Left lung (tissue), 10 donors: ENCODE measurements around the gene SLC39A10. TPM values are rescaled to one million over a fixed set of nuclear protein-coding genes. Genes with fewer than 3 reads are reported as not detected.

ENCODE experiments used
- ATAC-seq: fragments of 200-7000 bp; cut with Tn5 transposase; one replicate; pipeline ENCODE4 v1.9.1; 2020; ENCODE audit warnings: moderate library complexity
- DNase-seq, 4 donors: peaks; one replicate each; pipeline ENCODE4 v3.0.0-alpha.2; 2013 to 2020
- H3K27ac ChIP-seq, 2 donors: fragments of 200-600 bp; sonication (generic) in 1 of 2; one replicate each; pipeline versions ENCODE4 v1.5.0 to v1.8.0; 2020 to 2021
- H3K27me3 ChIP-seq, 2 donors: fragments of 200-600 bp; sonication (generic) in 1 of 2; one replicate each; pipeline versions ENCODE4 v1.5.0 to v1.8.0; 2020 to 2021
- H3K36me3 ChIP-seq, 2 donors: fragments of 200-600 bp; sonication (generic) in 1 of 2; one replicate each; pipeline versions ENCODE4 v1.5.0 to v1.8.0; 2020 to 2021
- H3K4me1 ChIP-seq, 2 donors: fragments of 200-600 bp; one replicate each; pipeline ENCODE4 v1.8.0; 2021
- H3K4me3 ChIP-seq, 2 donors: fragments of 200-600 bp; sonication (generic) in 1 of 2; one replicate each; pipeline versions ENCODE4 v1.5.0 to v1.8.0; 2020 to 2021; ENCODE audit warnings: mild to moderate bottlenecking in 1 of 2
- H3K9me3 ChIP-seq, 2 donors: fragments of 200-600 bp; sonication (generic) in 1 of 2; one replicate each; pipeline versions ENCODE4 v1.5.0 to v1.8.0; 2020 to 2021
- CTCF ChIP-seq, 2 donors: fragments of 200-600 bp; sonication (generic) in 1 of 2; IDR thresholded peaks; one replicate each; pipeline versions ENCODE4 v1.5.0 to v1.8.0; 2021; ENCODE audit warnings: antibody characterized with exemption in 2 of 2
- intact Hi-C, 2 donors: fragments of 100-400 bp; cut with DNase I; formaldehyde crosslinking; loops; one replicate each; pipeline versions ENCODE4 v1.11.2 to v1.14.2; 2022
- polyA plus RNA-seq, 6 donors: library from polyadenylated mRNA; unstranded; fragments of 120-200 nt; gene quantifications; one replicate each; pipeline ENCODE4 v1.2.1, GENCODE V29; 2013; ENCODE audit not compliant: insufficient read length in 6 of 6
- total RNA-seq, 2 donors: library from RNA; stranded (reverse); fragmentation: NEBNext Ultra II Directional; extraction: Animal tissue kit (Norgen Biotek cat#: 25700); gene quantifications; one replicate each; pipeline ENCODE4 v1.2.1, GENCODE V29; 2021
- donor health status: DM: no; HTN: yes; CAD: no.
- donor health status: DM: no; HTN: no; CAD: no.

SLC39A10 gene
- total and polyA plus RNA-seq, 8 donors, result 25.7 to 58.8 (median 42.3) TPM

- no peaks in the 10 kb centered on the region for H3K4me1 ChIP-seq
- intact Hi-C loops, result no loop called here
- no peak for TF ChIP-seq CTCF (IDR thresholded peaks at IDR 0.05)
- no peak overlapping the region for H3K4me3 ChIP-seq
- no peaks in the 10 kb centered on the region for H3K27me3 ChIP-seq
- H3K9me3 ChIP-seq, result peaks cover 0 to 19% of the 10 kb centered on the region in 2 donors
- H3K36me3 ChIP-seq, result no peaks in the 10 kb centered on the region
- DNase-seq (no peak), ATAC-seq (no peak)
- no peak overlapping the region for H3K27ac ChIP-seq
Measured at GRCh38 chr2:195759877-195760276, 102.9 kb downstream of the SLC39A10 start.

GRCh38 chr2:195763866-195764265, 106.8 kb downstream of the SLC39A10 start:
- no peak overlapping the region for H3K4me3 ChIP-seq
- no peak for TF ChIP-seq CTCF (IDR thresholded peaks at IDR 0.05)
- ATAC-seq, result no peak
- H3K36me3 ChIP-seq, result no peaks in the 10 kb centered on the region
- peaks cover 0 to 26% of the 10 kb centered on the region in 2 donors for H3K9me3 ChIP-seq
- H3K27ac ChIP-seq, result no peak overlapping the region
- DNase-seq, result no peak
- H3K4me1 ChIP-seq, result no peaks in the 10 kb centered on the region
- no peaks in the 10 kb centered on the region for H3K27me3 ChIP-seq
- intact Hi-C loops, result no loop called here

GRCh38 chr2:195766691-195767090, 109.7 kb downstream of the SLC39A10 start:
- Histone ChIP-seq H3K27me3 (no peaks in the 10 kb centered on the region), H3K27ac (no peak overlapping the region), H3K4me3 (no peak overlapping the region), H3K36me3 (no peaks in the 10 kb centered on the region), H3K4me1 (no peaks in the 10 kb centered on the region), H3K9me3 (peaks cover 0 to 23% of the 10 kb centered on the region in 2 donors)
- intact Hi-C loops, result no loop called here
- ATAC-seq (no peak), DNase-seq (no peak)
- TF ChIP-seq CTCF (IDR thresholded peaks at IDR 0.05), result no peak

GRCh38 chr2:195768431-195768830, 111.4 kb downstream of the SLC39A10 start:
- intact Hi-C loops, result no loop called here
- no peak overlapping the region for H3K27ac ChIP-seq
- no peaks in the 10 kb centered on the region for H3K4me1 ChIP-seq
- H3K36me3 ChIP-seq, result no peaks in the 10 kb centered on the region
- H3K9me3 ChIP-seq, result peaks cover 0 to 19% of the 10 kb centered on the region in 2 donors
- TF ChIP-seq CTCF (IDR thresholded peaks at IDR 0.05), result no peak
- no peak overlapping the region for H3K4me3 ChIP-seq
- no peaks in the 10 kb centered on the region for H3K27me3 ChIP-seq
- ATAC-seq (no peak), DNase-seq (no peak)

GRCh38 chr2:195769975-195770374, 112.9 kb downstream of the SLC39A10 start:
- peaks cover 0 to 6% of the 10 kb centered on the region in 2 donors for H3K9me3 ChIP-seq
- DNase-seq (no peak), ATAC-seq (no peak)
- H3K4me1 ChIP-seq, result no peaks in the 10 kb centered on the region
- TF ChIP-seq CTCF (IDR thresholded peaks at IDR 0.05), result no peak
- intact Hi-C loops, result no loop called here
- no peaks in the 10 kb centered on the region for H3K27me3 ChIP-seq
- no peak overlapping the region for H3K4me3 ChIP-seq
- no peak overlapping the region for H3K27ac ChIP-seq
- H3K36me3 ChIP-seq, result no peaks in the 10 kb centered on the region
